ENCODE measurements around the gene PATJ.

GRCh38 chr1:61935516-61935915 is 193.2 kb downstream of the PATJ start:
- TF ChIP-seq ZFP30 (CRISPR knock-in tag; IDR thresholded peaks at IDR 0.05) (no peak), PPARA (CRISPR knock-in tag; IDR thresholded peaks at IDR 0.05; ENCODE audit: borderline replicate concordance) (no peak), PATZ1 (CRISPR knock-in tag; IDR thresholded peaks at IDR 0.05; ENCODE audit: borderline replicate concordance) (no peak)
